GM19468 (cell line): Measurements from ENCODE around the gene DCP1A.
"Not testable (repeated sequence)": the region's sequence is repeated elsewhere in the genome, so short reads cannot be mapped to it uniquely, and the experiment has no call there.

Experiments
- ATAC-seq: cut with Tn5 transposase; IDR thresholded peaks from one replicate; pipeline ENCODE4 v1.9.1; 2021; ENCODE audit warnings: mild to moderate bottlenecking, moderate library complexity, moderate number of reproducible peaks; ENCODE audit not compliant: unreplicated experiment; ENCODE audit errors: extremely low read depth

DCP1A gene

GRCh38 chr3:53269888-53270880 lies 77.2 kb downstream of the DCP1A start:
- no peak for ATAC-seq

DNA sequence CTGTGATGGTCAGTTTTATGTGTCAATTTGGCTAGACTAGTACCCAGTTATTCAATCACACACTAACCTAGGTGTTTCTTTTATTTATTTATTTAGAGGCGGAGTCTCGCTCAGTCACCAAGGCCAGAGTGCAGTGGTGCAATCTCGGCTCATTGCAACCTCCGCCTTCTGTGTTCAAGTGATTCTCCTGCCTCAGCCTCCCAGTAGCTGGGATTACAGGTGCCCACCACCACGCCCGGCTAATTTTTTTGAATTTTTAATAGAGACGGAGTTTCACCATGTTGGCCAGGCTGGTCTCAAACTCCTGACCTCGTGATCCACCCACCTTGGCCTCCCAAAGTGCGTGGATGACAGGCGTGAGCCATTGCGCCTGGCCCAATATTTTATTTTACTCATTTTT lies 78.2 kb downstream of the DCP1A start:
- ATAC-seq, result not testable (repeated sequence)

- no peak for ATAC-seq
Observed at GRCh38 chr3:53267766-53268165, 79.6 kb downstream of the DCP1A start.

- ATAC-seq, result no peak
Observed at GRCh38 chr3:53264718-53265117, 82.6 kb downstream of the DCP1A start.

DNA sequence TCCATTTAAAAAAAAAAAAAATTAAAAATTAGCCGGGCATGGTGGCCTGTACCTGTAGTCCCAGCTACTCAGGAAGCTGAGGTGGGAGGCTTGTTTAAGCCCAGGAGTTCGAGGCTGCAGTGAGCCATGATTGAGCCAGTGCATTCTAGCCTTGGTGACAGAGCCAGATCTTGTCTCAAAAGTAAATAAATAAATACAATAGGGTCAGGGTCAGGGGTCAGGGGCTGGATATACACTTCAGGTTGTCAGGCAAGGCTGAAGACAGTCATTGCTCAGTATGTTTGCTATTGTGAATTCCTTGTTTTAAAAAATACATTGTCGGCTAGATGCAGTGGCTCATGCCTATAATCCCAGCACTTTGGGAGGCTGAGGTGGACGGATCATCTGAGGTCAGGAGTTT lies 83.4 kb downstream of the DCP1A start:
- no peak for ATAC-seq

DNA sequence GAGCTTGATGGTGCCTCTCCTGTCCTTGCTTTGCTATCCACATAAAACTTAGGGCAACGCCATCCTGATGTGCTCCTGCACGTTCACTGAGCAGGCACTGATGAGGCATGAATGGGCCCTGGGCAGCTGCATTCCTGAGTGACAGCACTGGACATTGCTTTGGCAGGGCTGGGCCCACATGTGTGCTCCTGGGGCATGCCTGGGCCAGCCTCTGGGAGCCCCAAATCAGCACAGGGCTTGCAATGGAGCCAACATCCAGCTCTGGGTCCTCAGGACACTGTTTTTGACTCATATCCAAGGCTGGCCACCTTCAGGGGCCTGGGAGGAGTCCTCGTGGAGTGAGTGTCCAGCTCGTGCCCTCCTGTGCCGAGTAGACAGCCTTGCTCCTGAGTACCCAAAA lies 85.6 kb downstream of the DCP1A start:
- ATAC-seq, result no peak

DNA sequence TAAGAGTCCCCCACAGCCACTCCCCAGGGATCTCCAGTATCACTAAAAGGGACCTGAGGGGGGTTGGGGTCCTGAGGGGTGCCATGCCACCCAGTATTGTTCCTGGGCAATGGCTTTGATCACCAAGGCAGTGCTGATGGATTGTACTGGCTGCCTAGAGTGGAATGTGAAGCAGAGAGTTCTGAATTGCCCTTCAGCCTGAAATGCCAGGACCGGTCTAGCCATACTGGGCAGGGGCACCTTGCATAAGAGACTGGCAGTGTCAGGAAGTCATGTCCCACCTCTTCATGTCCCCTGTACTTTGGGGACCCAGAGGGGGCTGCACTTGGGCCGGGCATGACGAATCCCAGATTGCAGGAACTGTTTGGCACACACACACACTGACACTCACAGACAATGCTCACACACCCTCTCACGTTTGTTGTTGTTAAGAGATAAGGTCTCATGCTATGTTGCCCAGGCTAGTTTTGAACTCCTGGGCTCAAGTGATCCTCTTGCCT lies 87.0 kb downstream of the DCP1A start:
- ATAC-seq, result no peak

GRCh38 chr3:53259427-53260259 lies 87.7 kb downstream of the DCP1A start:
- ATAC-seq, result no peak

DNA sequence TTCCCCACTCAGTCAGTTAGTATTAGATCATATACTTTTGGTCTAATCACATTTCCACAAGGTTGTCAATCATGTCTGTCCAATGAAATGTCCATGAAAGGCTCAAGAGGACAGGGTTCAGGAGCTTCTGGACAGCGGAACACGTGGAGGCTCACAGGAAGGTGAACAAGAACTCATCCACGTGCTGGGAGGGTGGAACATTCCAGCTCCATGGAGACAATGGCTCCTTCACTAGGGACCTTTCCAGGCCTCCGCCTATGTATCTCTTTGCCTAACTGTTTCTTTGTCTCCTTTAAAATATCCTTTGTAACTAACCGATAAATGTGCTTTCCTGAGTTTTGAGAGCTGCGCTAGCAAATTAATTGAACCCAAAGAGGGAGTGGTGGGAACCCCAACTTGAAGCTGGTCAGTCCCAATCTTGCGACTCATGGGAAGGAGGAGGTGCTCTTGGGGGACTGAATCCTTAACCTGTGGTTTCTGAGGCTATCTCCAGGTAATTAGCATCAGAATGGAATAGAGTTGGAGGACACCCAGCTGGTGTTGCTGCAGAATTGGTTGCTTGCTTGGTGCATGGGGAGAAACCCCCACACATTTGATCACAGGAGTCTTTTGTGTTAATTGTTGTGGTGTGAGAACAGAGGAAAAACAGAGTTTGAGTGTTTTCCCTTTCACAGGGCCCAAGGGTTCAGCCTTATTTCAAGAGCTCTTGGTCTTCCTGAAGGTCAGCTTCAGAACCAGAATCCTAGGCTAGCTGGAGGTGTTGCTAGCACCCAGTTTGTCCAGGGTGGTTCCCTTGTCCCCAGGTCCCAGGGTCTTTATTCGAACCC lies 88.5 kb downstream of the DCP1A start:
- no peak for ATAC-seq

- ATAC-seq, result no peak
Observed at GRCh38 chr3:53257465-53257864, 89.9 kb downstream of the DCP1A start.

- no peak for ATAC-seq
Observed at GRCh38 chr3:53256704-53257055, 90.7 kb downstream of the DCP1A start.

DNA sequence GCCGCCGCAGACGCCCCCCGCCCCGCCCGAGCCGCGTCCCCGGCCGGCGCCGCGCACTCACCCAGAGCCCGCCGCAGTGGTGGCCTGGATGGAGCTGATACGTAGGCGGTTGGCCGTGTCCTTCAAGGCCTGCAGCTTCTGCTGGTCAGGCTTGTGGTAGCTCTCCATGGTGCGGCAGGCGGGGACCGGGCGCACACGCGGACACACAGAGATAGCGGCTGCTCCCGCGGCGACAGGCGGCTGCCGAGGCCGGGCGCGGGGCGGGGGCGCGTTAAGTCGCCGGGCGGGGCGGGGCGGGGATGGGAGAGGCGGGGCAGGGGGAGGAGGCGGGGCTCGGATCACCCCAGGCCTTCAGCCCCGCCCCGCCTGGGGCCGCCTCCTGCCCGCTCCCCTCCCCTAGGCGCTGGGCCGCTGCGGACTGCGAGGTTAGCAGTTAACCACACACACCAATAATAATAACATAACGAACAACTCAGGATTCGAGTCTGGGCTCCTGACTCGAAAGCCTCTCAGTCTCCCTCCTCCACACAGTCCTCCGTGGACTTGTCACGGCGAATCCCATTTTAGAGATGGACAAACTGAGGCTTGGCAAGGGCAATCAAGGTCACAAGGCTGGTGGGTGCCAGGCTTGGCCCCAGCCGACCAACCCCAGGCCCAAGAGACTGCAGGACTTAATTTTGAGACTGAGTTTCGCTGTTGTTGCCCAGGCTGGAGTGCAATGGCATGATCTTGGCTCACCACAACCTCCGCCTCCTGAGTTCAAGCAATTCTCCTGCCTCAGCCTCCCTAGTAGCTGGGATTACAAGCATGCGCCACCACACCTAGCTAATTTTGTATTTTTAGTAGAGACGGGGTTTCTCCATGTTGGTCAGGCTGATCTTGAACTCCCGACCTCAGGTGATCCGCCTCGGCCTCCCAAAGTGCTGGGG lies 91.3 kb downstream of the DCP1A start, which contains the start of gene TKT:
TKT (minus strand) TSS at position 248 of the 929 bp plus-strand sequence; CDS start at position 168, 80 bp downstream.
- ATAC-seq, result peak; percentile 35

- ATAC-seq, result peak; percentile 12
Observed at GRCh38 chr3:53255423-53255774, 91.9 kb downstream of the DCP1A start.

DNA sequence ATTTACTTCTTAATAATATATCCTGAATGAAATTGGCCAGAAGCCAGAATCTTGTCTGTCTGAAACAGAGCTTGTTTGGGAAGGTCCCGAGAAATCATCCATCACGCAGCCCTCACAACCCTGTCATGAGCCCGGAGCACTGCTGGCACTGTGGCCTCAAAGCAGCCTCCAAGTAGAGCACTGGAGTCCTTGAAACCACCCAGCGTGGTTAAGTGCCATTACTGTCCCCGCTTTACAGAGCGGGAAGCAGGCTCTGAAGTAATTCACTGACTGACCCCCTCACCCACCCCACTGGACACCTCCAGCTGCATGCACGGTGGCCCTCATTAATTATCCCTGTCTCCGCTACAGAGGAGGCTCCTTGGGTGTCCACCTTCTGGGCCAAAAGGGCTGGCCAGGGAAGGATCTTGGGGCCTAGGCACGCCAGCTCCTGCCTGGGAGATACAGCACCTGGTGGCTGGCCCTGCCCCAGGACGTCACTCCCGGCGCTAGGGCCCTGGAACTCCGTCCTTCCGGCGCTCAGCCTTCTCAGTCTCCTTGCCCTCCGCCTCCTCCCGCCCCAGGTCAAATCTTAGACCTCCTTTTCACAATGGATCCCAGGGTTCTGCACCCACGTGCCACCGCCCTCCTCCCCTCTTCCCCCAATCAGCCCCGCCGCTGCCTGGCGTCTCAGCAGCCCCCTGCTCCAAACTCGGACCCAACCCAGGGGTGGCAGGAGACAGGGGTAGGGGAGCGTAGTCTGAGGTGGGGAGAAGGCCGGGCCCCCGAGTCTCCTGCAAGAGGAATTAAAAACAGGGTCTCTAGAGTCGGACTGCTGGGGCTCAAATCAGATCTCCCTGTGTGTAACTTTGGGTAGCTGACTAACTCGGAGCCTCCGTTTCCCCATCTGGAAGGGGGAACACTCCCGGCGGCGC lies 92.6 kb downstream of the DCP1A start:
- no peak for ATAC-seq

- no peak for ATAC-seq
Observed at GRCh38 chr3:53253707-53254508, 93.4 kb downstream of the DCP1A start.

DNA sequence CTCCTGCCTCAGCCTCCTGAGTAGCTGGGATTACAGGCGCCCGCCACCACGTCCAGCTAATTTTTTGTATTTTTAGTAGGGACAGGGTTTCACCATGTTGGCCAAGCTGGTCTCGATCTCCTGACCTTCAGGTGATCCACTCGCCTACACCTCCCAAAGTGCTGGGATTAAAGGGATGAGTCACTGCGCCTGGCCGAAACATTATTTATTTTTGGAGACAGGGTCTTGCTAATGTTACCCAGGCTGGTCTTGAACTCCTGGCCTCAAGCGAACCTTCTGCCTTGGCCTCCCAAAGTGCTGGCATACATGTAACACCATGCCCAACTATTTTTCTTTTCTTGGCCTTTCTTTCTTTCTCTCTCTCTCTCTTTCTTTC lies 94.4 kb downstream of the DCP1A start:
- ATAC-seq, result not testable (repeated sequence)
